CD4-positive, alpha-beta T cell (primary cell): Measurements from ENCODE around the gene PPIF. TPM values are rescaled to one million over a fixed set of nuclear protein-coding genes. Genes with fewer than 3 reads are reported as not detected.

ENCODE experiments used
- ATAC-seq: fragments of 200-7000 bp; cut with Tn5 transposase; one replicate; pipeline ENCODE4 v1.10.0; 2022; ENCODE audit warnings: mild to moderate bottlenecking; ENCODE audit not compliant: poor library complexity
- CTCF ChIA-PET: fragments of 350-600 bp; sonication (Branson Sonifier 250); formaldehyde crosslinking; loops from one replicate; lab custom pipeline; 2021; ENCODE audit warnings: antibody characterized with exemption, inconsistent platforms; lab: Charles Lee
- POLR2A ChIA-PET: fragments of 350-600 bp; sonication (Branson Sonifier 250); formaldehyde crosslinking; loops from one replicate; lab custom pipeline; 2021; ENCODE audit warnings: antibody characterized with exemption, inconsistent platforms; lab: Charles Lee
- DNase-seq, 14 experiments: peaks; one replicate each; pipeline ENCODE4 v3.0.0-alpha.2; 2013 to 2020; ENCODE audit warnings: mixed read lengths in 2 of 14
- H3K27ac ChIP-seq, 2 donors: one replicate each; pipeline versions ENCODE4 v1.5.1 to v1.7.0; 2013; ENCODE audit warnings: low read length in 2 of 2, low read depth in 1 of 2, mild to moderate bottlenecking in 1 of 2
- H3K27me3 ChIP-seq, 2 experiments: 1 replicate in 1 of 2; 2 replicates in 1 of 2; pipeline versions ENCODE4 v1.6.1 to v1.7.0; 2013; ENCODE audit warnings: low read length in 2 of 2, control low read depth in 1 of 2, mild to moderate bottlenecking in 1 of 2, moderate library complexity in 1 of 2; ENCODE audit not compliant: insufficient read depth in 2 of 2, control insufficient read depth in 1 of 2
- H3K36me3 ChIP-seq: one replicate; pipeline ENCODE4 v1.6.1; 2013; ENCODE audit warnings: low read length, control low read depth; ENCODE audit not compliant: insufficient read depth
- H3K4me1 ChIP-seq: one replicate; pipeline ENCODE4 v1.6.1; 2013; ENCODE audit warnings: low read length, control low read depth; ENCODE audit not compliant: insufficient read depth
- H3K4me3 ChIP-seq: one replicate; pipeline ENCODE4 v1.5.1; 2013; ENCODE audit warnings: mild to moderate bottlenecking, low read length, moderate library complexity
- H3K9me3 ChIP-seq, 2 experiments: 1 replicate in 1 of 2; 2 replicates in 1 of 2; pipeline versions ENCODE4 v1.6.1 to v1.7.0; 2013; ENCODE audit warnings: low read length in 2 of 2, mild to moderate bottlenecking in 2 of 2, control low read depth in 1 of 2, moderate library complexity in 1 of 2; ENCODE audit not compliant: control insufficient read depth in 1 of 2, insufficient read depth in 1 of 2
- H3K27ac Mint-ChIP-seq: one replicate; pipeline ENCODE4 v1.8.0; 2020; ENCODE audit warnings: mixed read lengths
- H3K27me3 Mint-ChIP-seq: one replicate; pipeline ENCODE4 v1.8.0; 2021; ENCODE audit warnings: mixed read lengths
- H3K36me3 Mint-ChIP-seq: one replicate; pipeline ENCODE4 v1.8.0; 2021; ENCODE audit warnings: low read depth, mixed read lengths
- H3K4me1 Mint-ChIP-seq: one replicate; pipeline ENCODE4 v1.8.0; 2021; ENCODE audit warnings: low read depth, mixed read lengths
- H3K4me3 Mint-ChIP-seq: one replicate; pipeline ENCODE4 v1.8.0; 2020; ENCODE audit warnings: mild to moderate bottlenecking, mixed read lengths
- H3K9me3 Mint-ChIP-seq: one replicate; pipeline ENCODE4 v1.8.0; 2020; ENCODE audit warnings: mixed read lengths
- intact Hi-C, 2 experiments: fragments of 100-400 bp; cut with DNase I in 1 of 2; cut with micrococcal nuclease in 1 of 2; formaldehyde crosslinking; loops; one replicate each; pipeline versions ENCODE4 v1.15.1 to v1.9.0; 2023 to 2025; cut with DNase I, micrococcal nuclease
- total RNA-seq, 174 experiments: library from RNA in 2 of 174; stranded (reverse) in 2 of 174; gene quantifications; one replicate each; pipeline ENCODE4 v1.2.3 and lab custom pipeline; 2021 to 2026
- TF ChIP-seq, protein P1 (sequence below): fragments of 200-600 bp; IDR thresholded peaks from one replicate; pipeline ENCODE4 v1.8.0; 2022; ENCODE audit warnings: antibody characterized with exemption, mild to moderate bottlenecking

The PPIF gene
- total RNA-seq, 2 experiments from 2014 or later: 42.4 to 42.7 TPM

DNA sequence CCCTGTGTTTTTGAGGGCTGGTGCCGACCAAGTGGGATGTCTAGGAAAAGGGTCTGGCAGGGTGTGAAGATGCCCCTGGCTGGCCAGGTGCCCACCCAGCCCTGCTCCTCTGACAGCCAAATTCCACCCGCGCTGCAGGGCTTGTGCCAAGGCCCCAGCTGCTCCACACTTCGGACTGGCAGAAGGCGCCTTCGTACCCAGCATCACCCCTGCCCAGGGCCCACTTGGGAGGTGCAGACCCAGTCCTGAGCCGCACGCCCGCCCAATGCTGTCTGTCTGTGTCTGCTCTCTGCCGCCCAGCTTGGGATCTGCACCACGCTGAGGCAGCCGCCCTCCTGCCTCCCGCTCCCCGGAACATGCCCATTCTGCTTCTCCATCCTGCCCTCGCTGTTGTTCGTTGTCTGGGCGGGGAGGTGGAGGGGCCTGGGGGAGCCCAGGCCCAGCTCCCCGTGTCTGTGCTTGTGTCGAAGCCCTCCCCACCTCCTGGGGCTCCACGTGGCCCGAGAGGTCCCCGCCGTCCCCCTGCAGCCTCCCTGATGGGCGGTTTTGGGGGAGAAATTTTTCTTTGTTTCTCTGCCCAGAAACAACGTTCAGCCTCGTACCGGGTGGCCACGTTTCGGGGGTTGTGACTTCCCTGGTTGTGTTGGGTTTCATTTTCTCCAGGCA, 36.9 kb upstream of the PPIF start:
- H3K36me3 ChIP-seq: peaks cover 33% of the 10 kb centered on the region
- Mint-ChIP-seq H3K27ac (no peak overlapping the region), H3K36me3 (peaks cover 46% of the 10 kb centered on the region), H3K4me3 (no peak overlapping the region), H3K4me1 (no peaks in the 10 kb centered on the region), H3K9me3 (no peaks in the 10 kb centered on the region), H3K27me3 (no peaks in the 10 kb centered on the region)
- TF ChIP-seq, protein P1, sequence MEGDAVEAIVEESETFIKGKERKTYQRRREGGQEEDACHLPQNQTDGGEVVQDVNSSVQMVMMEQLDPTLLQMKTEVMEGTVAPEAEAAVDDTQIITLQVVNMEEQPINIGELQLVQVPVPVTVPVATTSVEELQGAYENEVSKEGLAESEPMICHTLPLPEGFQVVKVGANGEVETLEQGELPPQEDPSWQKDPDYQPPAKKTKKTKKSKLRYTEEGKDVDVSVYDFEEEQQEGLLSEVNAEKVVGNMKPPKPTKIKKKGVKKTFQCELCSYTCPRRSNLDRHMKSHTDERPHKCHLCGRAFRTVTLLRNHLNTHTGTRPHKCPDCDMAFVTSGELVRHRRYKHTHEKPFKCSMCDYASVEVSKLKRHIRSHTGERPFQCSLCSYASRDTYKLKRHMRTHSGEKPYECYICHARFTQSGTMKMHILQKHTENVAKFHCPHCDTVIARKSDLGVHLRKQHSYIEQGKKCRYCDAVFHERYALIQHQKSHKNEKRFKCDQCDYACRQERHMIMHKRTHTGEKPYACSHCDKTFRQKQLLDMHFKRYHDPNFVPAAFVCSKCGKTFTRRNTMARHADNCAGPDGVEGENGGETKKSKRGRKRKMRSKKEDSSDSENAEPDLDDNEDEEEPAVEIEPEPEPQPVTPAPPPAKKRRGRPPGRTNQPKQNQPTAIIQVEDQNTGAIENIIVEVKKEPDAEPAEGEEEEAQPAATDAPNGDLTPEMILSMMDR: no peak
- no peaks in the 10 kb centered on the region for H3K9me3 ChIP-seq
- no peak for ATAC-seq
- intact Hi-C loops: no loop called here
- peak in 1 of 14 experiments; percentile 3 for DNase-seq
- ChIA-PET CTCF (no interaction called here), POLR2A (no interaction called here)
- no peak overlapping the region for H3K27ac ChIP-seq
- H3K4me1 ChIP-seq: peaks cover 2% of the 10 kb centered on the region
- H3K4me3 ChIP-seq: no peak overlapping the region
- H3K27me3 ChIP-seq: no peaks in the 10 kb centered on the region

DNA sequence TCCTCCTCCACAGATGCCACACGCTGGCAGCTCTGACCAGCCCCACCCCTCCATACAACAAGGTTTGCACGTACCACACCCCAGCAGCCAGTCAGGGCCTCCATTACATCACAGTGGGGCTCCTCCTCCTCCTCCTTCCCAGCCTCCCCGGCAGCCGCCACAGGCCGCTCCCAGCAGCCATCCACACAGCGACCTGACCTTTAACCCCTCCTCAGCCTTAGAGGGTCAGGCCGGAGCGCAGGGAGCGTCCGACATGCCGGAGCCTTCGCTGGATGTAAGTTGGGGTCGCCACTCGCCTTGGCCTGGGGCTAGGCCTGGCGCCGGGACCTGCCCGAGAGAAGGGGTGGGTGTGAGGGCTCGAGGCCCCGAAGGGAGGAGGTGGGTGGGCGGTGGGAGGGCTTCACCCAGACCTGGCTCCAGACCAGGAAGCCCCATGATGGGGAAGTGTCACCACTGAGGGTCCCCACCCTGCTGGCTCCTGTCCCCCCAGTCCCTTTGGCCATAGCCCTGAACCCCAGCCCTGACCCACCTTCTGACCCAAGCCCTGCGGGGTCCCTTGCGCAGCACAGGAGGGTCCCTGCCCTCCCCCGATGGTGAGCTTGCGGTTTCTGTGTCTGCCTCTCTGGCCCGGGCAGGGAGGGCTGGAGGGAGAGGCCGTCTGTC, 36.2 kb upstream of the PPIF start:
- peaks cover 4% of the 10 kb centered on the region for H3K4me1 Mint-ChIP-seq
- no peak overlapping the region for H3K27ac Mint-ChIP-seq
- Histone ChIP-seq H3K9me3 (no peaks in the 10 kb centered on the region), H3K36me3 (peaks cover 29% of the 10 kb centered on the region), H3K4me1 (peaks cover 2% of the 10 kb centered on the region), H3K27ac (no peak overlapping the region), H3K4me3 (no peak overlapping the region), H3K27me3 (no peaks in the 10 kb centered on the region)
- CTCF ChIA-PET: no interaction called here
- H3K4me3 Mint-ChIP-seq: no peak overlapping the region
- POLR2A ChIA-PET: no interaction called here
- H3K9me3 Mint-ChIP-seq: no peaks in the 10 kb centered on the region
- TF ChIP-seq, protein P1: no peak
- no peak for ATAC-seq
- no peaks in the 10 kb centered on the region for H3K27me3 Mint-ChIP-seq
- peaks cover 41% of the 10 kb centered on the region for H3K36me3 Mint-ChIP-seq
- intact Hi-C loops: no loop called here
- peak in 2 of 14 experiments; percentile 3 to 14 for DNase-seq

DNA sequence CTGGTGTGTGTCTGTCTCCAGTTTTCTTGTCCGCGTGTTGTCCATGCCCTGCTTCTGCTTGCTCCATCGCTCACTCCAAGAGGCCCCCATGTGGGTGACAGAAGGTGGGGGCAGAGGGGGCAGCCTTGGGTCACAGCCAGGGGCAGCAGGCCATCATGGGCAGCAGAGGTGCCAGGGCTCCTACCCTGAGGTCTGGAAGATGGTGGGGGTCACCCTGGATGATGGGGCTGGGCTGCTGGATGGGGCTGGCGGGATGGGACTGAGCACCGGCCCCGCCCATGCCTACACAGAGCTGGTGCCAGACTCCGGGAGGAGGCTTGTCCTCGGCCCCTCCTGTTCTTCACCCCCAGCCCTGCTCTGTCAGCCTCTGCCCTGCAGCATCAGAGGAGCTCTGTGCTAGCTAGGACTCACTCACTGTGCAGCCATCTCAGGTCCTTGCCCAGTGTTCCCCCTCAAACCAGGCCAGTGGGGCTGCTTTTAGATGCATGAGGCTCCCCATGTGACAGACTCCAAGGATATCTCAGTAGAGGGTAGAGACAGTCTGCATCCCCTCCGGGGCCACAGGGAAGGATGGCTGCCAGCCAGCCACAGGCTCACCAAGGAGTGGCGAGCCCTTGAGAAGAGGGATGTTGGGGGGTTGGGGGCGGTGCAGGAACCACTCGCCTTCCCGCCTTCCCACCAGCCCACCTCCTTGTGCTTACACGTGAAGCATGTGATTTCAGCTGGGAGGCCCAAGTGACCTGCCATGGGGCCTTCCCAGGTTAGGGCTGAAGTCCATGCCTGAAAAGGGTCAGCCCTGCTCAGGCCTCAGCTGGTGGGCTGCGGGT, 35.5 kb upstream of the PPIF start:
- TF ChIP-seq, protein P1: no peak
- peaks cover 23% of the 10 kb centered on the region for H3K36me3 ChIP-seq
- peaks cover 12% of the 10 kb centered on the region for H3K4me1 Mint-ChIP-seq
- H3K4me1 ChIP-seq: peaks cover 7% of the 10 kb centered on the region
- no peak overlapping the region for H3K4me3 Mint-ChIP-seq
- no peaks in the 10 kb centered on the region for H3K9me3 Mint-ChIP-seq
- ChIA-PET CTCF (no interaction called here), POLR2A (no interaction called here)
- H3K27ac ChIP-seq: no peak overlapping the region
- H3K27ac Mint-ChIP-seq: no peak overlapping the region
- no peaks in the 10 kb centered on the region for H3K9me3 ChIP-seq
- DNase-seq (peak in 1 of 14 experiments; percentile 4), ATAC-seq (no peak)
- intact Hi-C loops: no loop called here
- H3K27me3 ChIP-seq: no peaks in the 10 kb centered on the region
- no peak overlapping the region for H3K4me3 ChIP-seq
- no peaks in the 10 kb centered on the region for H3K27me3 Mint-ChIP-seq
- H3K36me3 Mint-ChIP-seq: peaks cover 34% of the 10 kb centered on the region
